Breast epithelium (tissue), 4 donors: ENCODE measurements around the gene PCP4L1. TPM values are rescaled to one million over a fixed set of nuclear protein-coding genes. Genes with fewer than 3 reads are reported as not detected.
A peak's percentile ranks its signal among the peaks of the same experiment; 100 is the strongest.
"Not testable (repeated sequence)": the region's sequence is repeated elsewhere in the genome, so short reads cannot be mapped to it uniquely, and the experiment has no call there.

Experiments
- DNase-seq, 2 donors: peaks; one replicate each; pipeline ENCODE4 v3.0.0-alpha.2; 2019; ENCODE audit warnings: low spot score in 2 of 2
- H3K27ac ChIP-seq, 2 donors: fragments of 200-600 bp; sonication (generic) in 1 of 2; one replicate each; pipeline ENCODE4 v1.5.1; 2016 to 2019; ENCODE audit warnings: mild to moderate bottlenecking in 1 of 2
- H3K27me3 ChIP-seq, 2 donors: fragments of 200-600 bp; sonication (generic) in 1 of 2; one replicate each; pipeline versions ENCODE4 v1.5.1 to v1.6.0; 2017 to 2019; ENCODE audit warnings: control low read depth in 1 of 2, mild to moderate bottlenecking in 1 of 2
- H3K36me3 ChIP-seq: fragments of 200-600 bp; one replicate; pipeline ENCODE4 v1.5.1; 2019
- H3K4me1 ChIP-seq, 2 donors: fragments of 200-600 bp; sonication (generic); one replicate each; pipeline ENCODE4 v1.5.1; 2016 to 2019; ENCODE audit warnings: control low read depth in 1 of 2
- H3K4me3 ChIP-seq, 3 donors: fragments of 200-600 bp; sonication (generic); 1 replicate in 2 of 3; 2 replicates in 1 of 3; pipeline ENCODE4 v1.5.1; 2016 to 2019; ENCODE audit warnings: mild to moderate bottlenecking in 3 of 3, moderate library complexity in 2 of 3
- H3K9me3 ChIP-seq, 2 donors: fragments of 200-600 bp; sonication (generic) in 1 of 2; one replicate each; pipeline ENCODE4 v1.5.1; 2016 to 2019; ENCODE audit warnings: control low read depth in 1 of 2
- CTCF ChIP-seq, 3 donors: fragments of 450-650 bp; IDR thresholded peaks; one replicate each; pipeline ENCODE4 v1.5.1; 2016 to 2017; ENCODE audit warnings: antibody characterized with exemption in 3 of 3, mild to moderate bottlenecking in 3 of 3, moderate library complexity in 3 of 3
- POLR2A ChIP-seq: fragments of 450-650 bp; IDR thresholded peaks from one replicate; pipeline ENCODE4 v1.6.1; 2016; ENCODE audit warnings: antibody characterized with exemption, mild to moderate bottlenecking, moderate library complexity
- POLR2AphosphoS5 ChIP-seq, 3 donors: sonication (generic); formaldehyde crosslinking; IDR thresholded peaks; one replicate each; pipeline ENCODE4 v1.6.1; 2017; ENCODE audit warnings: antibody characterized with exemption in 3 of 3
- intact Hi-C: fragments of 100-400 bp; cut with DNase I; formaldehyde crosslinking; loops from one replicate; pipeline ENCODE4 v1.15.1; 2023; ENCODE audit warnings: low total_unique reads
- total RNA-seq, 3 donors: library from RNA; depleted of rRNA; stranded (reverse); fragments of >200 nt; gene quantifications; one replicate each; pipeline ENCODE4 v1.1.0, GENCODE V29; 2016

PCP4L1 gene
- total RNA-seq, 3 donors from 2014 or later = 0.32 to 2.0 (median 0.73) TPM

GRCh38 chr1:161238039-161238473 lies 20.5 kb upstream of the PCP4L1 start, which contains the start of gene NR1I3:
Gene NR1I3, minus strand, starts transcription at chr1:161238203. Its CDS starts 1,638 bp downstream, at chr1:161236565.
- intact Hi-C loops = no loop called here
- H3K9me3 ChIP-seq = no peaks in the 10 kb centered on the region
- H3K4me1 ChIP-seq = no peaks in the 10 kb centered on the region
- no peaks in the 10 kb centered on the region for H3K27me3 ChIP-seq
- DNase-seq = no peak
- no peaks in the 10 kb centered on the region for H3K36me3 ChIP-seq
- TF ChIP-seq POLR2AphosphoS5 (IDR thresholded peaks at IDR 0.05) (no peak), CTCF (IDR thresholded peaks at IDR 0.05) (no peak), POLR2A (no peak)
- H3K27ac ChIP-seq = no peak within 1 kb of the TSS
- no peak within 1 kb of the TSS for H3K4me3 ChIP-seq

GRCh38 chr1:161241682-161242081 lies 16.9 kb upstream of the PCP4L1 start:
- H3K27me3 ChIP-seq = no peaks in the 10 kb centered on the region
- no peaks in the 10 kb centered on the region for H3K36me3 ChIP-seq
- no peak for DNase-seq
- intact Hi-C loops = no loop called here
- no peaks in the 10 kb centered on the region for H3K9me3 ChIP-seq
- no peak overlapping the region for H3K4me3 ChIP-seq
- TF ChIP-seq POLR2A (no peak), POLR2AphosphoS5 (IDR thresholded peaks at IDR 0.05) (no peak), CTCF (IDR thresholded peaks at IDR 0.05) (no peak)
- no peaks in the 10 kb centered on the region for H3K4me1 ChIP-seq
- no peak overlapping the region for H3K27ac ChIP-seq

- Histone ChIP-seq H3K27ac (no peak overlapping the region), H3K4me3 (no peak overlapping the region), H3K9me3 (no peaks in the 10 kb centered on the region), H3K36me3 (no peaks in the 10 kb centered on the region), H3K27me3 (no peaks in the 10 kb centered on the region), H3K4me1 (no peaks in the 10 kb centered on the region)
- no peak for DNase-seq
- intact Hi-C loops = no loop called here
- TF ChIP-seq POLR2AphosphoS5 (IDR thresholded peaks at IDR 0.05) = no peak
- no peak for TF ChIP-seq CTCF (IDR thresholded peaks at IDR 0.05)
- no peak for TF ChIP-seq POLR2A
Measured at GRCh38 chr1:161242313-161242712, 16.2 kb upstream of the PCP4L1 start.

GRCh38 chr1:161244888-161245287 lies 13.7 kb upstream of the PCP4L1 start:
- Histone ChIP-seq H3K4me3 (no peak overlapping the region), H3K27me3 (no peaks in the 10 kb centered on the region), H3K27ac (peak overlapping the region in 1 of 2 donors; percentile 68), H3K9me3 (no peaks in the 10 kb centered on the region), H3K36me3 (no peaks in the 10 kb centered on the region), H3K4me1 (no peaks in the 10 kb centered on the region)
- DNase-seq = peak in 1 of 2 donors; percentile 60
- no peak for TF ChIP-seq POLR2AphosphoS5 (IDR thresholded peaks at IDR 0.05)
- no peak for TF ChIP-seq POLR2A
- no peak for TF ChIP-seq CTCF (IDR thresholded peaks at IDR 0.05)
- intact Hi-C loops = no loop called here

GRCh38 chr1:161250100-161250499 lies 8.4 kb upstream of the PCP4L1 start:
- DNase-seq, intact Hi-C loops, H3K27ac ChIP-seq, H3K36me3 ChIP-seq, H3K4me3 ChIP-seq, H3K27me3 ChIP-seq, H3K9me3 ChIP-seq, H3K4me1 ChIP-seq: not testable (repeated sequence)

- H3K4me3 ChIP-seq = no peak overlapping the region
- no peak overlapping the region for H3K27ac ChIP-seq
- H3K27me3 ChIP-seq = no peaks in the 10 kb centered on the region
- TF ChIP-seq POLR2AphosphoS5 (IDR thresholded peaks at IDR 0.05) (no peak), CTCF (IDR thresholded peaks at IDR 0.05) (no peak), POLR2A (no peak)
- H3K9me3 ChIP-seq = no peaks in the 10 kb centered on the region
- H3K4me1 ChIP-seq = no peaks in the 10 kb centered on the region
- intact Hi-C loops = no loop called here
- H3K36me3 ChIP-seq = no peaks in the 10 kb centered on the region
- DNase-seq = no peak
Measured at GRCh38 chr1:161250829-161251228, 7.7 kb upstream of the PCP4L1 start.
